Measurements from ENCODE around the gene WWOX. TPM values are rescaled to one million over a fixed set of nuclear protein-coding genes. Genes with fewer than 3 reads are reported as not detected.

WWOX gene
- polyA plus RNA-seq, 2 of the 4 experiments (the other 2 are of a cell fraction): 16.0 to 17.2 TPM

DNA sequence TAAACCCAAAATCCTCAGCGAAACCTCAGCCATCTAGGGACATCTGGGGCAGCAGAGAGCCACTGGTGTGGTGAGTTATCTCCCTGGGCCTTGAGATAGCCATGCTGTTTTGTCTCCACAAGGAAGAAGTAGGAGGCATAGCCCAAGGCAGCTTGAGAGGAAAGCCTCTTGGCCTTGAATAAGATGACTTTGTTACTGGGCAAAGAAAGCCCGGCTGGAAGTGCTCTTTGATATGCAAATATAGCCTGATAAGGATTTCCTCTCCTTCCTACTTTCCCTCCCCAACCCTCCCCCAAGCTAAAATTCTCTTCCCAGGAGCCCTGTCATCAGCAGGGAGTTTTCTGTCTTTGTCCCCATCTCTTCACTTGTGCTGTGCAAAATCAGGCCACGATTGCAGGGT lies 806.7 kb downstream of the WWOX start:
- Histone ChIP-seq H3K9me3 (no peaks in the 10 kb centered on the region), H3K4me3 (no peak overlapping the region), H3K4me2 (no peak overlapping the region), H3K27ac (no peak overlapping the region), H3K4me1 (no peaks in the 10 kb centered on the region)
- no peak for DNase-seq (ENCODE audit: low read depth in 1 of 2, low spot score in 1 of 2)
- ChIA-PET CTCF (no interaction called here), POLR2A (no interaction called here)
- FAIRE-seq: no peak
- 5% methylated on average over 3 of the region's 3 CpGs for WGBS (ENCODE audit: missing lambda C conversion rate)
- ATAC-seq: no peak
- TF ChIP-seq GATA3 (IDR thresholded peaks at IDR 0.05; ENCODE audit: borderline replicate concordance) (no peak), PHF8 (IDR thresholded peaks at IDR 0.05; ENCODE audit: borderline replicate concordance, low read depth) (no peak), JUN (IDR thresholded peaks at IDR 0.05) (no peak), SMC3 (IDR thresholded peaks at IDR 0.05) (no peak), FOXS1 (CRISPR knock-in tag; IDR thresholded peaks at IDR 0.05) (no peak), BHLHE40 (IDR thresholded peaks at IDR 0.05; ENCODE audit: low read depth, low read length) (no peak), RFX5 (IDR thresholded peaks at IDR 0.05) (no peak), HOXA7 (CRISPR knock-in tag; IDR thresholded peaks at IDR 0.05) (no peak), KDM1A (IDR thresholded peaks at IDR 0.05; ENCODE audit: low read depth) (no peak), CHD4 (IDR thresholded peaks at IDR 0.05; ENCODE audit: borderline replicate concordance) (no peak), RARB (CRISPR knock-in tag; IDR thresholded peaks at IDR 0.05) (no peak), EHF (CRISPR knock-in tag; IDR thresholded peaks at IDR 0.05) (no peak), ZNF302 (CRISPR knock-in tag; IDR thresholded peaks at IDR 0.05) (no peak), RCOR1 (IDR thresholded peaks at IDR 0.05; ENCODE audit: low read depth, low read length) (no peak)
- TF ChIP-seq, protein P1, sequence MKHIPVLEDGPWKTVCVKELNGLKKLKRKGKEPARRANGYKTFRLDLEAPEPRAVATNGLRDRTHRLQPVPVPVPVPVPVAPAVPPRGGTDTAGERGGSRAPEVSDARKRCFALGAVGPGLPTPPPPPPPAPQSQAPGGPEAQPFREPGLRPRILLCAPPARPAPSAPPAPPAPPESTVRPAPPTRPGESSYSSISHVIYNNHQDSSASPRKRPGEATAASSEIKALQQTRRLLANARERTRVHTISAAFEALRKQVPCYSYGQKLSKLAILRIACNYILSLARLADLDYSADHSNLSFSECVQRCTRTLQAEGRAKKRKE (CRISPR knock-in tag; IDR thresholded peaks at IDR 0.05; ENCODE audit: low read depth): no peak
- TF ChIP-seq, protein P2, sequence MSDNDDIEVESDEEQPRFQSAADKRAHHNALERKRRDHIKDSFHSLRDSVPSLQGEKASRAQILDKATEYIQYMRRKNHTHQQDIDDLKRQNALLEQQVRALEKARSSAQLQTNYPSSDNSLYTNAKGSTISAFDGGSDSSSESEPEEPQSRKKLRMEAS (IDR thresholded peaks at IDR 0.05): no peak
- TF ChIP-seq, protein P3, sequence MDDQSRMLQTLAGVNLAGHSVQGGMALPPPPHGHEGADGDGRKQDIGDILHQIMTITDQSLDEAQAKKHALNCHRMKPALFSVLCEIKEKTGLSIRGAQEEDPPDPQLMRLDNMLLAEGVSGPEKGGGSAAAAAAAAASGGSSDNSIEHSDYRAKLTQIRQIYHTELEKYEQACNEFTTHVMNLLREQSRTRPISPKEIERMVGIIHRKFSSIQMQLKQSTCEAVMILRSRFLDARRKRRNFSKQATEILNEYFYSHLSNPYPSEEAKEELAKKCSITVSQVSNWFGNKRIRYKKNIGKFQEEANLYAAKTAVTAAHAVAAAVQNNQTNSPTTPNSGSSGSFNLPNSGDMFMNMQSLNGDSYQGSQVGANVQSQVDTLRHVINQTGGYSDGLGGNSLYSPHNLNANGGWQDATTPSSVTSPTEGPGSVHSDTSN (IDR thresholded peaks at IDR 0.05): no peak
- TF ChIP-seq, protein P4, sequence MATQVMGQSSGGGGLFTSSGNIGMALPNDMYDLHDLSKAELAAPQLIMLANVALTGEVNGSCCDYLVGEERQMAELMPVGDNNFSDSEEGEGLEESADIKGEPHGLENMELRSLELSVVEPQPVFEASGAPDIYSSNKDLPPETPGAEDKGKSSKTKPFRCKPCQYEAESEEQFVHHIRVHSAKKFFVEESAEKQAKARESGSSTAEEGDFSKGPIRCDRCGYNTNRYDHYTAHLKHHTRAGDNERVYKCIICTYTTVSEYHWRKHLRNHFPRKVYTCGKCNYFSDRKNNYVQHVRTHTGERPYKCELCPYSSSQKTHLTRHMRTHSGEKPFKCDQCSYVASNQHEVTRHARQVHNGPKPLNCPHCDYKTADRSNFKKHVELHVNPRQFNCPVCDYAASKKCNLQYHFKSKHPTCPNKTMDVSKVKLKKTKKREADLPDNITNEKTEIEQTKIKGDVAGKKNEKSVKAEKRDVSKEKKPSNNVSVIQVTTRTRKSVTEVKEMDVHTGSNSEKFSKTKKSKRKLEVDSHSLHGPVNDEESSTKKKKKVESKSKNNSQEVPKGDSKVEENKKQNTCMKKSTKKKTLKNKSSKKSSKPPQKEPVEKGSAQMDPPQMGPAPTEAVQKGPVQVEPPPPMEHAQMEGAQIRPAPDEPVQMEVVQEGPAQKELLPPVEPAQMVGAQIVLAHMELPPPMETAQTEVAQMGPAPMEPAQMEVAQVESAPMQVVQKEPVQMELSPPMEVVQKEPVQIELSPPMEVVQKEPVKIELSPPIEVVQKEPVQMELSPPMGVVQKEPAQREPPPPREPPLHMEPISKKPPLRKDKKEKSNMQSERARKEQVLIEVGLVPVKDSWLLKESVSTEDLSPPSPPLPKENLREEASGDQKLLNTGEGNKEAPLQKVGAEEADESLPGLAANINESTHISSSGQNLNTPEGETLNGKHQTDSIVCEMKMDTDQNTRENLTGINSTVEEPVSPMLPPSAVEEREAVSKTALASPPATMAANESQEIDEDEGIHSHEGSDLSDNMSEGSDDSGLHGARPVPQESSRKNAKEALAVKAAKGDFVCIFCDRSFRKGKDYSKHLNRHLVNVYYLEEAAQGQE (IDR thresholded peaks at IDR 0.05): no peak
- TF ChIP-seq, protein P5, sequence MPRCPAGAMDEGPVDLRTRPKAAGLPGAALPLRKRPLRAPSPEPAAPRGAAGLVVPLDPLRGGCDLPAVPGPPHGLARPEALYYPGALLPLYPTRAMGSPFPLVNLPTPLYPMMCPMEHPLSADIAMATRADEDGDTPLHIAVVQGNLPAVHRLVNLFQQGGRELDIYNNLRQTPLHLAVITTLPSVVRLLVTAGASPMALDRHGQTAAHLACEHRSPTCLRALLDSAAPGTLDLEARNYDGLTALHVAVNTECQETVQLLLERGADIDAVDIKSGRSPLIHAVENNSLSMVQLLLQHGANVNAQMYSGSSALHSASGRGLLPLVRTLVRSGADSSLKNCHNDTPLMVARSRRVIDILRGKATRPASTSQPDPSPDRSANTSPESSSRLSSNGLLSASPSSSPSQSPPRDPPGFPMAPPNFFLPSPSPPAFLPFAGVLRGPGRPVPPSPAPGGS (IDR thresholded peaks at IDR 0.05): no peak

DNA sequence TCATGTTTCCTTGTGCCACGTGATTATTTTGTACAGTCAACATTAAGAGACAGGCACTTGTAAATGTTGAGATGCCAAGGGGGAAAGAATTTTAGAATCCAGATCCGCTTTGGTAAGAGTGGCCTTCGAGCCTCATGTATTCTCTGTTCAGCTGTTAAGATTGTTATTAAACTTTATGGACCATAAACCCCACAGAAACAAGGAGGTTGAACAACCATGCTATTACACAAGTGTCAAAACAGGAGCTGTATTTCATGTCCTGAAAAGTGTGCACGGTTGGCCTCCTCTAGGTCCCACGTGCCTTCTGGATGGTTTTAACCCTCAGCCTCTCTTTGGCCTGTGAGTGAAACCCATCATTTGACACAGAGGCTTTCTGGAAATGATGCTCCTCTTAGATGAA lies 809.8 kb downstream of the WWOX start:
- Histone ChIP-seq H3K9me3 (0 out of 3 replicates have a peak, but pooled peaks cover 4% of the 10 kb centered on the region), H3K4me3 (no peak overlapping the region), H3K4me2 (no peak overlapping the region), H3K4me1 (no peaks in the 10 kb centered on the region), H3K27ac (no peak overlapping the region)
- 14% methylated on average over 5 of the region's 5 CpGs for WGBS (ENCODE audit: missing lambda C conversion rate)
- FAIRE-seq (no peak), ATAC-seq (no peak), DNase-seq (ENCODE audit: low read depth in 1 of 2, low spot score in 1 of 2) (no peak)
- ChIA-PET POLR2A (no interaction called here), CTCF (no interaction called here)
- TF ChIP-seq, protein P5 (IDR thresholded peaks at IDR 0.05): no peak
- TF ChIP-seq RNF2 (IDR thresholded peaks at IDR 0.05; ENCODE audit: borderline replicate concordance, low read depth) (no peak), TFCP2L1 (CRISPR knock-in tag; IDR thresholded peaks at IDR 0.05) (no peak), BHLHE40 (IDR thresholded peaks at IDR 0.05; ENCODE audit: low read depth, low read length) (no peak), ZC3H11A (IDR thresholded peaks at IDR 0.05) (no peak), NR3C1 (IDR thresholded peaks at IDR 0.05) (no peak), HOXB5 (CRISPR knock-in tag; IDR thresholded peaks at IDR 0.05) (no peak)
- TF ChIP-seq, protein P6, sequence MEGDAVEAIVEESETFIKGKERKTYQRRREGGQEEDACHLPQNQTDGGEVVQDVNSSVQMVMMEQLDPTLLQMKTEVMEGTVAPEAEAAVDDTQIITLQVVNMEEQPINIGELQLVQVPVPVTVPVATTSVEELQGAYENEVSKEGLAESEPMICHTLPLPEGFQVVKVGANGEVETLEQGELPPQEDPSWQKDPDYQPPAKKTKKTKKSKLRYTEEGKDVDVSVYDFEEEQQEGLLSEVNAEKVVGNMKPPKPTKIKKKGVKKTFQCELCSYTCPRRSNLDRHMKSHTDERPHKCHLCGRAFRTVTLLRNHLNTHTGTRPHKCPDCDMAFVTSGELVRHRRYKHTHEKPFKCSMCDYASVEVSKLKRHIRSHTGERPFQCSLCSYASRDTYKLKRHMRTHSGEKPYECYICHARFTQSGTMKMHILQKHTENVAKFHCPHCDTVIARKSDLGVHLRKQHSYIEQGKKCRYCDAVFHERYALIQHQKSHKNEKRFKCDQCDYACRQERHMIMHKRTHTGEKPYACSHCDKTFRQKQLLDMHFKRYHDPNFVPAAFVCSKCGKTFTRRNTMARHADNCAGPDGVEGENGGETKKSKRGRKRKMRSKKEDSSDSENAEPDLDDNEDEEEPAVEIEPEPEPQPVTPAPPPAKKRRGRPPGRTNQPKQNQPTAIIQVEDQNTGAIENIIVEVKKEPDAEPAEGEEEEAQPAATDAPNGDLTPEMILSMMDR (IDR thresholded peaks at IDR 0.05): no peak
